ENCODE results near the gene ANKRD39.

ANKRD39 gene

GRCh38 chr2:96826546-96827278, 31.1 kb downstream of the ANKRD39 start:
- DNase-seq (ENCODE audit: extremely low spot score): no peak
- TF ChIP-seq BHLHE40 (IDR thresholded peaks at IDR 0.05; ENCODE audit: borderline replicate concordance) (no peak), LEF1 (IDR thresholded peaks at IDR 0.05; ENCODE audit: borderline replicate concordance) (no peak), PKNOX1 (IDR thresholded peaks at IDR 0.05) (no peak), SUZ12 (IDR thresholded peaks at IDR 0.05) (no peak), HDGF (IDR thresholded peaks at IDR 0.05; ENCODE audit: borderline replicate concordance) (no peak), ELF4 (IDR thresholded peaks at IDR 0.05) (no peak), FOXK2 (IDR thresholded peaks at IDR 0.05) (no peak), SP1 (IDR thresholded peaks at IDR 0.05) (no peak), TARDBP (IDR thresholded peaks at IDR 0.05) (no peak), NFRKB (IDR thresholded peaks at IDR 0.05) (no peak), CTBP1 (IDR thresholded peaks at IDR 0.05; ENCODE audit: borderline replicate concordance) (no peak), ARNT (IDR thresholded peaks at IDR 0.05) (no peak), L3MBTL2 (conservative IDR thresholded peaks at IDR 0.05) (no peak), FOXM1 (IDR thresholded peaks at IDR 0.05; ENCODE audit: borderline replicate concordance) (no peak), ZNF384 (IDR thresholded peaks at IDR 0.05) (no peak), FOXA1 (IDR thresholded peaks at IDR 0.05) (no peak)
- ChIA-PET CTCF (no interaction called here), POLR2A (no interaction called here)

GRCh38 chr2:96825057-96825456, 32.8 kb downstream of the ANKRD39 start:
- DNase-seq (ENCODE audit: extremely low spot score): no peak
- ChIA-PET CTCF (no interaction called here), POLR2A (no interaction called here)
- TF ChIP-seq FOXA1 (IDR thresholded peaks at IDR 0.05) (no peak), CTBP1 (IDR thresholded peaks at IDR 0.05; ENCODE audit: borderline replicate concordance) (no peak), FOXK2 (IDR thresholded peaks at IDR 0.05) (no peak), ZNF384 (IDR thresholded peaks at IDR 0.05) (no peak), PKNOX1 (IDR thresholded peaks at IDR 0.05) (no peak), LEF1 (IDR thresholded peaks at IDR 0.05; ENCODE audit: borderline replicate concordance) (no peak), SP1 (IDR thresholded peaks at IDR 0.05) (no peak), BHLHE40 (IDR thresholded peaks at IDR 0.05; ENCODE audit: borderline replicate concordance) (no peak), ELF4 (IDR thresholded peaks at IDR 0.05) (no peak), SUZ12 (IDR thresholded peaks at IDR 0.05) (no peak), TARDBP (IDR thresholded peaks at IDR 0.05) (no peak), FOXM1 (IDR thresholded peaks at IDR 0.05; ENCODE audit: borderline replicate concordance) (no peak), L3MBTL2 (conservative IDR thresholded peaks at IDR 0.05) (no peak), ARNT (IDR thresholded peaks at IDR 0.05) (no peak), HDGF (IDR thresholded peaks at IDR 0.05; ENCODE audit: borderline replicate concordance) (no peak), NFRKB (IDR thresholded peaks at IDR 0.05) (no peak)

- TF ChIP-seq ZNF384 (IDR thresholded peaks at IDR 0.05) (no peak), FOXM1 (IDR thresholded peaks at IDR 0.05; ENCODE audit: borderline replicate concordance) (no peak), PKNOX1 (IDR thresholded peaks at IDR 0.05) (no peak)
- no peak for DNase-seq (ENCODE audit: extremely low spot score)
- ChIA-PET CTCF (no interaction called here), POLR2A (no interaction called here)
These were observed 33.5 kb downstream of the ANKRD39 start for GRCh38 chr2:96824079-96824870.

- TF ChIP-seq LEF1 (IDR thresholded peaks at IDR 0.05; ENCODE audit: borderline replicate concordance) (no peak), HDGF (IDR thresholded peaks at IDR 0.05; ENCODE audit: borderline replicate concordance) (no peak), SUZ12 (IDR thresholded peaks at IDR 0.05) (no peak), PKNOX1 (IDR thresholded peaks at IDR 0.05) (no peak), ELF4 (IDR thresholded peaks at IDR 0.05) (no peak), ZNF384 (IDR thresholded peaks at IDR 0.05) (no peak), NFRKB (IDR thresholded peaks at IDR 0.05) (no peak), L3MBTL2 (conservative IDR thresholded peaks at IDR 0.05) (no peak), FOXK2 (IDR thresholded peaks at IDR 0.05) (no peak), TARDBP (IDR thresholded peaks at IDR 0.05) (no peak), BHLHE40 (IDR thresholded peaks at IDR 0.05; ENCODE audit: borderline replicate concordance) (no peak), FOXM1 (IDR thresholded peaks at IDR 0.05; ENCODE audit: borderline replicate concordance) (no peak), SP1 (IDR thresholded peaks at IDR 0.05) (no peak), FOXA1 (IDR thresholded peaks at IDR 0.05) (no peak), ARNT (IDR thresholded peaks at IDR 0.05) (no peak), CTBP1 (IDR thresholded peaks at IDR 0.05; ENCODE audit: borderline replicate concordance) (no peak)
- CTCF ChIA-PET: no interaction called here
- no peak for DNase-seq (ENCODE audit: extremely low spot score)
- POLR2A ChIA-PET: no interaction called here
These were observed 34.6 kb downstream of the ANKRD39 start for GRCh38 chr2:96823198-96823597.

- ChIA-PET CTCF (no interaction called here), POLR2A (interaction anchor here (1.0 kb wide), 1 partner anchor 11 kb away, joined by 3 read pairs; no protein-coding TSS in a partner anchor)
- TF ChIP-seq CTBP1 (IDR thresholded peaks at IDR 0.05; ENCODE audit: borderline replicate concordance) (no peak), SP1 (IDR thresholded peaks at IDR 0.05) (no peak), ARNT (IDR thresholded peaks at IDR 0.05) (no peak), ZNF384 (IDR thresholded peaks at IDR 0.05) (no peak), FOXA1 (IDR thresholded peaks at IDR 0.05) (no peak), FOXK2 (IDR thresholded peaks at IDR 0.05) (no peak)
- DNase-seq (ENCODE audit: extremely low spot score): no peak
These were observed 35.0 kb downstream of the ANKRD39 start for GRCh38 chr2:96822786-96823185.
